ENCODE results near the gene JAKMIP1.
"Not testable (repeated sequence)": the region's sequence is repeated elsewhere in the genome, so short reads cannot be mapped to it uniquely, and the experiment has no call there.

The JAKMIP1 gene

DNA sequence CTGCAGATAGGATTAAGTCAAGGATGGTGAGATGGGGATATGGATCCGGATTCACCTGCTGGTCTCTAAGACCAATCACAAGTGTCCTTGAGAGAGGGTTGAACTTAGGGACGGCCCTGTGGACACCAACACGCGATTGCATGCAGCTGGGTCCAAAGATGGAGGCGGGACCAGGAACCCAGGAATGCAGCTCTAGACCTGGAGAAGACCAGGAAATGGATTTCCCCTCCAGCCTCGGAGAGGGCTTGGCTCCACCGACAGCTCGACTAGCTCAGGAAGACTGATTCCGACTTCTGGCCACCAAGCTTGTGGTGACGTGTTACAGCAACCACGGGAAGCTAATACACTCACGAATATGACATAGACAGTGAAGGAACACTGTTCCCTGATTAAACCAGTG, 186.8 kb downstream of the JAKMIP1 start:
- no peak for DNase-seq (ENCODE audit: low spot score)

DNA sequence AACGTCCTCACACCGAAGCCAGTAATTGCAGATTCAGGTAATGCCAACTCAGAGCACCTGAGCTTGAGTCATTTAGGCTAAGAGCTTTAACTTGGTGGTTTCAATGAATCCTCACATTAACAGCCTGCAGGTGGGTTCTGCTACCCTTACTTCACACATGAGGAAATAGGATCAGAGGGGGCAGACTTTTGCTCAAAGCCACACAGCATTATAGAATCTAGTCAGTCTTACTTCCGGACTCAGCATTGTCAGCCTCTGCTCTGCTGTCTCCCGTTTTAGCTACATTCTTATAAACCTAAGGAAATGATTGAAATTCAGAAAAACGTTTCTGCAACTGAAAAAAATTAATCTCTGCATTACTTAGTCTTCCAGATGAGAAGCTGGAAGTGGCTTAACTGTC, 188.1 kb downstream of the JAKMIP1 start:
- no peak for DNase-seq (ENCODE audit: low spot score)

DNA sequence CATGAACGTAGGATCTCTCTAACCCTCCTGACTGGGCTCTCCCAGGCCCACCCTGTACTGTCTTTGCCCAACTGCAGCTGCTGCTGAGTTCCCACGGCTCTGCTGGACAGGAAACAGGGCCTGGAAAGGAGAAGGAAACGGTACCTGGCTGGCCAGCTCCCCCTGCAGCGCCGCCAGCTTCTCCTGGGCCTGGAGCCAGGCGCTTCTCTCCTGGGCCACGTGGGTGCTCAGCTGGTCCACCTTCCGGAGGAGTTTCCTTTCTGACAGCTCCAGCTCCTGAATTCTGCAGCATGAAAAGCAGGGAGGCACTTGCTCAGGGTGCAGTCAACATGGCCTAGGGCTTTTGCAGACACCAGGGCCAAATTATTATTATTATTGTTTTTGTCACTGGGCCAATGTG, 188.7 kb downstream of the JAKMIP1 start:
- peak; percentile 27 for DNase-seq (ENCODE audit: low spot score)

DNA sequence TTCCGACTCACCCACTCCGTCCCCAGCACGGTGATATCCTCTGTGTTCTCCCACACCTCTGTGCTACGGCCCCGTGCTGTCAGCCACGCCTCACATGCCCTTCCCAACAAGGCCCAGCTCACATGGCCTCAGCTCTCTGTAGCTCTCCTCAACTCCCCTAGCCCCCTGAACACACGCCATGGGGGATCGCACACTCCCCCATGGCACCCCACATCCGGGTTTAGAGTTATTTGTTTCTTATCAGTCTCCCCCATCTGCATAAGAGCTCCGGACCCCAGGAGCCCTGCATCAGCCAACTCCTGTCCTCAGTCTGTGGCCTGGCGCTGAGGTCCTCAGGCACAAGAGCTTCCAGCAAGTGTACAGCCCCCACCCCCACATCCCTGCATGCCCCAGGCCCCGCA, 189.1 kb downstream of the JAKMIP1 start:
- DNase-seq (ENCODE audit: low spot score) = no peak

DNA sequence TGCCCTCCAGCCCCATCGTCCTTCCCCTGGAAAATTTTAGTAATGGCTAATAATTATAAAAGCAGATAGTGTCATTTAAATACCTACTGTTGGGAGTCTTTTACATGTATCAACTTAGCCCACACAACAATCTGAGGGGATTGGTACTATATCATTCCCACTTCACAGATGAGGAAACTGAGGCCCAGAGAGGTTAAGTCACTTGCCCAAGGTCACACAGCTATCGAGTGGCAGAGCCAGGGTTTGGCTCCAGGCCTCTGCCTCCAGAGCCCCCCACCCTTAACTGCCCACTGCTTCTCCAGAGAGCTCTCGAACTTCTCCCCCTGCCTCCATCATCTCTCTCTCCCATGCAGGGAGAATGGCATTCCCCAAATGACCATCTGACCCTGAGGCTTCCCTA, 189.6 kb downstream of the JAKMIP1 start:
- DNase-seq (ENCODE audit: low spot score) = no peak

DNA sequence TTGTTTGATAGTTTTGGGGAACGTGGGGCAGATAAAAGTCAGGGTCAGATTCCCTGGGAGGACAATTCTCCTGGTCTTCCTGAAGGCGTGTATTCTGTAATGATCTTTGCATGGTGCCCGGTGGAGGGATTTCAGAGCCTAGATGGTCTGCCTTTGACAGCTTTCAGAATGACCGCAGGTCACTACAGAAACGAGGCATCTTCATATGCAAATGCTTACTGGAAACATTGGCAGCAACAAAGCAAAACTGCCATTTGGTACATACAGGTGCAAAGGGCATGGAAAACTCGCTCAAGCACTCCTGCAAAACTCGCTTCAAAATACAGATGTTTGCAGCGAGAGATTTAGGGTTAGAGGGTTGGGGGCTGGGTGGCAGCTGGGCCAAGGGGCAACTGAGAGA, 190.9 kb downstream of the JAKMIP1 start:
- DNase-seq (ENCODE audit: low spot score) = no peak

DNA sequence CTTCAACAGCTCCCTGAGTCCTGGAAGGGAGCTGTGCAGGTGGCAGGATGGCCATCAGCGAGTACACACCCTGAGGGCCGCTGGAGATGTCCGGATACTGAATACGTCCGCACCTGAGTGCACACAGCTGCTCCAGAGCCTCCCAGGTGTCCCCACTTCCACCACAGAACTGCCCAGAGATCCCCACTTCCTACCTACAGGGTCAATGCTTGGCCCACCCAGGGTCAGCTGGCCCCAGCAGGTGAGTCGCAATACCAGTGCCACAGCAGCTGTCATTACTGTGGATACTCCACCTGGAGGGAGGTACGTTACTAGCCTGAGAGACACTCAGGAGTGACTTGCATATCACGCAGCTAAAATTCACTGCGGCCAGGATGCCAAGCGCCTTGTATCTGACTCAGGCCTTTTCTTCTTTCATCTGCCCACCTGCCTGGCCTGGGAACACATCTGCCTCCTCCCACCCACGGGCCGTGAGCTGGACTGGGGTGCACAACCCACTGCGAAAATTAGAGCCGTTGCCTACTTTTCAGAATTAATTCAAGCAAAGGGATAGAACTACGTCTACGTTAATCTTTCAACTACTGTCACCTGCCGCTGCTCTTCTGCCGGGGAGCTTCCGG, 191.5 kb downstream of the JAKMIP1 start:
- no peak for DNase-seq (ENCODE audit: low spot score)

DNA sequence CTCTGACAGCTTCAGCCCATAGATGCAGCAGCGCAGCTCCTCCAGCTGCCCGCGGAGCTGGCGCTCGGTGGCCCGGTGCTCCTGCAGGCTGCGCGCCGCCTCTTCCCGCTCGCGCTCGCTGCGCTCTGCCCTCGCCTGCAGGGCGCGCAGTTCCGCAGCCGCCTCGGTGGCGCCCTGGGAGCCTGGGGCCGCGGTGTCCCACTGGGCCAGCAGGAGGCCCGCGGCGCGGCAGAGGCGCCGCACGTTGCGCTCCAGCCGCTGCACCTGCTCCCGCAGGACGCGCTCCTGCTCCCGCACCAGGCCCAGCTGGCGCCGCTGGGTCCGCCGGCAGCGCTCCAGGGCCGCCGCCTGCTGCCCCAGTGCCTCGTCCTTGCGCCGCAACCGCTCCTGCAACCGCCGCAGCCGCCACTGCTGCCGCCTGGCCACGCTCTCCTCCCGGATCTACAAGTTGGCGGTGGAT, 192.2 kb downstream of the JAKMIP1 start:
- DNase-seq (ENCODE audit: low spot score) = no peak

DNA sequence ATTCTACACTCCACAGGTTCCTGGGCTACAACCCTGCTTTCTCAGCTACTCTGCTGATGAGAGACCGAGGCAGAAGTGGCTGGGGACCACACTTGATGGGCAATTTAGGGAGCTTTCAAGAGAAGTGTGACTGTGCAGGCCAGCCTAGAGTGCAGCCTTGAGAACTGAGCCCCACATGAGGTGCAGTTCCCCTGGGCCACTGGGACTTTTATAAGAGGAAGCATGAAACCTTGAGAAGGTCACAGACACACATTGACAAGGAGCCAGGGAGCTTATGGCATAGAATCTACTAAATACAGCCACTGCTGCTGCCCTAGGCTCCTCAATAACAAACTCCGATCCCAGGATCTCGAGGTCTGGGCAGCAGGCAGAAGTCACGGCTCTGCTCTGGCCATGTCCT, 195.2 kb downstream of the JAKMIP1 start:
- DNase-seq (ENCODE audit: low spot score) = no peak

DNA sequence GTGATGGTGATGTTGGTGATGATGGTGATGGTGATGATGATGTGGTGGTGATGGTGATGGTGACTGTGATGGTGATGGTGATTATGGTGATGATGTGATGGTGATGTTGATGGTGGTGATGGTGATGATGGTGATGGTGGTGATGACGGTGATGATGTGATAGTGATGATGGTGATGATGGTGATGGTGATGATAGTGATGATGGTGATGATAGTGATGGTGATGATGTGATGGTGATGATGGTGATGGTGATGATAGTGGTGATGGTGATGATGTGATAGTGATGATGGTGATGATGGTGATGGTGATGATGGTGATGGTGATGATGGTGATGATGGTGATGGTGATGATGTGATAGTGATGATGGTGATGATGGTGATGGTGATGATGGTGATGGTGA, 196.9 kb downstream of the JAKMIP1 start:
- DNase-seq (ENCODE audit: low spot score) = not testable (repeated sequence)

DNA sequence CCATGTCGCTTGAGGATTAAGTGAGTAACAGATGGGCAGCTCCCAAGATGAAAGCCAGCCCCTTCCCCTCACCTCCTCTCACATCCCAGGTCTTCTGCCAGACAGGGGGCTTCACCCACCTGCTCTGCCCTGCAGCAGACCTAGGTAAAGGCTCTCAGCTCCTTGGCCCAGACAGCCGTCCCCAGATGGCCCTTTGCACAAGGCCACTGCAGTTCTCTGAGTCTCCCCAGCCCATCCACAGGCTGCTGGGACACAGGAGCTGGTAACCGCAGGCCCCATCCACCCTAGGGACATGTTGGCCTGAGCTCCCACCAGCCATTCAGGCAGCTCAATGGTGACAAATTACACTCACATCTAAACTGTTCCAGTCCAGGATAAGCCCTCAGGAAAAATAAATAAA, 197.4 kb downstream of the JAKMIP1 start:
- no peak for DNase-seq (ENCODE audit: low spot score)

DNA sequence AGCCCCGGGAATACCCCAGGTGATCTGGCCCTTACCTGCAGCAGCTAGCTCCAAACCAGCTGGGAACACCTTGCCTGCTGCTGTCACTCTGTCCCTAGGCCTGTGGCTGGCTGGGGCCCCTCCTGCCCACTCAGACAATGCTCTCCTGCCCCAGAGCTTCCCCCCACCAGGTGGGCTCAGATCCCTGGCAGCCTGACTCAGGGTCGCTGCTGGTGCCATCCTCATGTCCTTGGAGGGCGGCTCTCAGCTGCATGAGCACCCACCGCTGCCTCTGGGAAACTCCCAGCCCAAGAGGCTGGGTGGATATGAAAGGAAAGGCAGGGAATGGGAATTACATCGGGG, 197.9 kb downstream of the JAKMIP1 start:
- DNase-seq (ENCODE audit: low spot score) = no peak

DNA sequence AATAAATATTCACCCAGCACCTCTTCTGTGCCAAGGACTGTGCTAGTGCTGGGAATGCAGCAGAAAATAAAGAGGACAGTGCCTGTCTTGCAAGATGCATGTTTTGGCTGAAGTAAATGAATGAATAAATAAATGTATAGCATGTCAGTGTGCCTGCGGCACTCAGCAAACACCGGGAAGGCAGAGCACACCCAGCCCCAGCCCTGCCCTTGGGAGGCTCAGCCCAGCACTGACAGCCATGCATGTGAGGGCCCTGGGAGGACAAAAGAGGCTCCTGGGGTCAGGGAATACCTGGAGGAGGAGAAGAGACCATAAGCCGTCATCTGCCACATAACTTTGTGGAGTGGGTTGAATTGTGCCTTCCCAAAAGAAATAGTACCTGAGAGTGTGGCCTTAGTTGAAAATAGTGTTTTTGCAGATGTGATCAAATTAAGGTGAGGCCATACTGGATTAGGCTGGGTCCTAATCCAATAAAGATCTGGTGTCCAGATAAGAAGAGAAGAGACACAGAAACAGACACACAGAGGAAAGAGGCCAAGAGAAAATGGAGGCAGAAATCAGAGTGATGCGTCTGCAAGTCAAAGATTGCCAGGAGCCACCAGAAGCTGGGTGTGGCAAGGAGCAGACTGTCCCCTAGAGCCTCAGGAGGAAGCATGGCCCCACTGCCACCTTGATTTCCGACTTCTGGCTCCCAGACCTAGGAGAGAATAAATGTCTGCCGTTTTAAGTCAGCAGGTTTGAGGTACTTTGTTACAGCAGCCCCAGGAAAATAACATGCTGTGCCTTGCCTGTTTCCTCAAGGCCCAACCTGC, 198.5 kb downstream of the JAKMIP1 start:
- no peak for DNase-seq (ENCODE audit: low spot score)

DNA sequence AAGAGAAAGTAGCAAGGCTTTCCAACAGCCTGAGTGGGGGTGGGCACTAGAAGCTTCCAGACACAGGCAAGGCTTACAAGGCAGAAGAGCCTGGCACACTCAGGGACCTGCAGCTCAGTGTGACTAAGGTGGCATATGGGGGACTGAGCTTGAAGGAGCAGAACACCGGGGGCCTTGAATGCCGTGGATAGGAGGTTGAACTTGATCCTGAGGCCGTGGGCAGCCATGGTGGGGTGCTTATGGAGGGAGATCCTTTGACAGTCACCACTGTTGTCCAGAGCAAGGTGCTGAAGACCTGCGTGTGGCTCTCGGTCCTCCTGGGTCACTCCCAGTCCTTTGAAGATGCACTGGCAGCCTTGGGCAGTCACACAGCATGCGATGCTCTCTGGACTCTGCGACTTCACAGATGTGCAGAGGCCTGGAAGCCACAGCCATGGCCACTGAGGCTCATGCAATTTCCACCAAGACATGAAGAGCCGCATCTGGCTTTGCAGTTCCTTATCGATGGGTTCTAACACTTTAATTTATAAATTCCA, 200.5 kb downstream of the JAKMIP1 start:
- DNase-seq (ENCODE audit: low spot score) = no peak

DNA sequence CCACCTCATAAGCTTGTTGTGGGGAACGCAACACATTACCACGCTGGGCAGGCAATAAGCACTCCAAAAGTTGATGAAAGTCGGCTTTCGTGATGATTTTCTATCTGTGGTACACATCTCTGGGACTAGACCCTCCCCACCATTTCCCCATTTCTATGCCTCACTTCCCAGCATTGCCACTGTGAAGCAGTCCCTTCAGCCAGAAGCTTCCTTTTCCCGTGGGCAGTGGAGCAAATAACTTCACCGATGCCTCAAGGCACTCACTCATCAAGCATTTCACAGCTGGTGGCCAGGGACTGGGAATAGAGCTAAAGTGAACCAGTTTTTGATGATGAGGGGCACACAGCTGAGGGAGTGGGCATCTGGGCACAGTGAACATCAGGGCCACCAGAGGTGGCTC, 201.0 kb downstream of the JAKMIP1 start:
- no peak for DNase-seq (ENCODE audit: low spot score)

DNA sequence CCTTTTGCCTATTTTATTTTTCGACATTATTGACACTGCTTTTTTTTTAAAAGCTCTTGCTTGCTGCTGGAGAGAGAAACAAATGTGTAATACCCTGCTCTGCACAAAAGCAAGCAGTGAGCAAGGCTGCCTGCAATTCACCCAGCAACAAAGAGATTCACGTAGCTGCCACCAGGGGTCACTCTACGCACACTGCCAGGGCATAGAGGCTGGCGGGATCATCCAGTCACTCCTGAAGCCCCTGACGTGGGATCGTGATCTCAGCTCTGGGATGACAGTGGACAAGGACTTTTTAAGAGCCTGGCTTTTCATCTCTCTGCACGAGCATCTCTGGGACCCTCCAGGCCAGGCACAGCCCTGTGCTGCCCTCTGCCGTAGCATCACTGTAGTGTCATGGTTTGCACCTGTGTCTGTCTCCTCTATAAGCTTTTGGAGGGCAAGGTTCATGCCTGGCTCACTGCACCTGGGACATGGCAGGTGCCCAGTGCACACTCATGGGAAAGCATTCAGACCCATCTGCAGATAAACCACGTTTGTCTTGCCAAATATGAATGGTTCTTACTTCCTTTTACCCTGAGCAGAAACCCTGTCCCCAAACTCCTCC, 201.9 kb downstream of the JAKMIP1 start:
- DNase-seq (ENCODE audit: low spot score) = peak; percentile 63

DNA sequence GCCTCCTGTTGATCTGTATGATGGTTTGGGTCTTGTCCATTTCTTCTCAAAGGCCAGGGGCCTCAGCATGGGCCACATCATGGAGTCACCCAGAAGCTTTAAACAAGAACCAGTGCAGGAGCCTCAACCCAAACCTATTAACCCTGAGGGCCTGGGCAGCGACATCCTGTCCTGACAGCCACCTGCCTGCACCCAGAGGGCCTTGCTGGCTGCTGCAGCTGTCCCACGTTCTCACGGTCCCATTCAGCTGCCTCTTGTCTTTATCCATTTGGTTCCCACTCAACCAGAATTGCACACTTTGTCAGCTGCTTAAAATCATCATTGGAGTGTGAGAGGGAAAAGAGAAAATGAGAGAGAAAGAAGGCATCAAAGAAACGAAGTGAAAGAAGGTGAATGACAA, 203.7 kb downstream of the JAKMIP1 start:
- no peak for DNase-seq (ENCODE audit: low spot score)

DNA sequence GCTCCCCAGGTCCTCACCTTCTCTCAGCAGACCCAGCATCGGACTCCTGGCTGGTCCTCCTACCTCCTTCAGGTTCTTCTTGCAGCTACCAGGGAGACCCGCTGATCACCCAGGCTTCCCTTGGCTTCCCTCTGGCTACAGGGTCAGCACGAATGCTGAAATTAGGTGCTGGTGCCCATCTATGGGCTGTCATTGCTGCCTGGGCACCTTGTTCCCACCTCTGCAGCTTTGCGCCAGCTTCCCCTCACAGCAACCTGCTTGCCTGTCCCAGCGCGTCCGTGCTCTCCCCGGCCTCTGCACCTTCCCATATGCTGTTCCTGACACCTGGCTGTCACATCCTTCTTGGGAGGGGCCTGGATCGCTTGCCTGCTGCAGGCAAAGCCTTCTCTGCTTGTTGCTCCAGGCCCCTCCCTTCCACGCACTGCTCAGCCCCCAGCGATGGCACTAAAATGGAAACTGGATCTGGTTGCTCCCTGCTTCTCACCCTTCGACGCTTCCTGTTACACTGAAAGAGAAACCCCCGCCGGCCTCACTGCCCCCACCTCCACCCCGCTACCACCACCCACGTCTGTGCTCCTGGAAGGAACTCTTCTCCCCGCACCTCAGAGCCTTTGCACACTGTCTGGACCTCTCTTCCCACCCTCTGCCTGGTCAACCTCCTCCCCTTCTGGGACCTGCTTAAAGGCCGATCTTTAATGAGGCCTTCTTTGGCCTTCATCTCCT, 204.3 kb downstream of the JAKMIP1 start:
- DNase-seq (ENCODE audit: low spot score) = no peak

DNA sequence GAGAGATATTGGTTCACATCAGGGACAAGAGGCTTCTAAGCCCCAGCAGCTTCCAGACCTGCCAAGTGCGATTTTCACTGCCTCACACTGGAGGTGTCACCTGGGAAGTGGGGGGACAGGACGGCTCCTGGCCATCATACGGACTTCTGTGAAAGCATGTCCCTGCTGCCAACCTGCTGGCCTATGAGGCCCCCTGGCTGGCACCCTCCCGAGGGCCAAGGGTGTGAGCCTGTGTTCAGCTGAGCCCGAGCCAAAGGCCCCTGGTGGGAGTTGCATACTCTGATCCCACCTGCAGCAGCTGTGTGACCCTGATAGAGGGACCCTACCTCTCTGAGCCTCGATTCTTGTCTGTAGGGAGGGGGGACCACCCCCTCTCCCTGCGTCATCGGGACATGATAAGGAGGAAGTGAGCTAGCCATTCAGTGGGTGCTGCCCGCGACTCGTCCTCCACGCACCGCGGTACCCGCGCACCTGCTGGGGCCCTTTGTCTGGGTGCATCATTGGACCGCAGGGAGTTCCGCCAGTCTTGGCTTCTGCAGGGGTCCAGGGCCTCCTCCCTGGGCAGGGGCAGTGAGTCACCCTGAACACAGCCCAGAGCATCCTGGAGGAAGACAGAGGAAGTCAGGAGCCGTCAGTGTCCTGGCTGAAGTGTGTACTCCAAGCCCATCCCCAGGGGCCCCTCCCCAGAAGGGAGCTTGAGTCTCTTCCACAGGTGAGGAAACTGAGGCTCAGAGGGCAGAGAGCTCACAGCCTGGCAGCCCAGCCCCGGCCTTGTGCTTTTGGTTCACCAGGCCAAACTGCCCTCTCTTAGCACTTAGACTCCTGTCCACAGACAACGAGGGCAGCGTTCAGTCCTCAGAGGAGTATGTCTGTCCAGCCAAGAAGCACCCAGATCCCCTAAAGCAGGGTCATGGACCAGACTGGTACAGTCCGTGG, 206.2 kb downstream of the JAKMIP1 start:
- no peak for DNase-seq (ENCODE audit: low spot score)

DNA sequence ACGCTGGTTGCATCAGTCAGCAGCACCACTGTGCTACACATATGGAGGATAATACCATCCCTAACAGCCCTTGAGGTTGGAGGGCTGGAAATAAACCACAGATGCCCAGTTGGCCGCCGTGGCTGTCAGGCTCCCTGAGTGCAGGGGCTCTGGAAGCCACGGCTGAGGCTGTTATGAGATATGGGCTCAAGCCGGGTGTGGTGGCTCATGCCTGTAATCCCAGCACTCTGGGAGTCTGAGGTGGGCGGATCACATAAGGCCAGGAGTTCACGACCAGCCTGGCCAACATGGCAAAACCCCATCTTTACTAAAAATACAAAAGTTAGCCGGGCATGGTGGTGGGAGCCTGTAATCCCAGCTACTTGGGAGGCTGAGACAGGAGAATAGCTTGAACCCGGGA, 207.0 kb downstream of the JAKMIP1 start:
- DNase-seq (ENCODE audit: low spot score) = not testable (repeated sequence)

DNA sequence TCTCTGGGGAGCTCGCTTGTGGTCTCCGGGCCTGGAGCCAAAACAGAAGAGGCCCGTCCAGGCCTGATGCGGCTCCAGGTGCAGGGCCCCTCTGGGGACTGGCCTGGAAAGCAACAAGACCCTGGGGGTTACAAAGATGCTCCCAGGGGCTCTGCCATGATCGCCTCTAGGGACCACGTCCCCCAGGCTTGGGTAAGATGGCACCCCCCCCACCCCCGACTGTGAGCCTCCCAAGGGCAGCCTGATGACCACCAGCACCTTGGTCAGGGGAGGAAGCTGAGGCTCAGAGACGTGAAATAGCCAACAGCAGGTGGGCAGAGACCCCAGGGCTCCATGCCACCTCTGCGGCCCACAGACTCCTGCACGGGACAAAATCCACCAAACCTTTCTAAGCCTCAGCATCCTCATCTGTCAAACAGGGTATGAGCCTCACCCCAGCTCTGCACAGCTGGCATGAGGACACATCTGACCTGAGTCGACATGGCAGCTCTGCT, 207.5 kb downstream of the JAKMIP1 start:
- DNase-seq (ENCODE audit: low spot score) = no peak
